Astrocyte of the cerebellum (primary cell): ENCODE measurements around the gene CTSA.
"Not testable (repeated sequence)": the region's sequence is repeated elsewhere in the genome, so short reads cannot be mapped to it uniquely, and the experiment has no call there.

Source experiments
- DNase-seq: peaks from one replicate; pipeline ENCODE4 v3.0.0-alpha.2; 2011; ENCODE audit warnings: low read depth
- H3K4me3 ChIP-seq: 2 replicates; pipeline ENCODE4 v1.5.1; 2011; ENCODE audit warnings: mild to moderate bottlenecking, low read depth, low read length, moderate library complexity
- in situ Hi-C: cut with HindIII; loops from 2 replicates; pipeline ENCODE4 v1.10.0; 2017; ENCODE audit warnings: low sequenced_read_pairs
- TF ChIP-seq, protein P1 (sequence below): IDR thresholded peaks from 2 replicates; pipeline ENCODE4 v1.5.1; 2012; ENCODE audit warnings: low read length, low read depth, moderate library complexity, mild to moderate bottlenecking; ENCODE audit errors: missing control alignments

The CTSA gene

DNA sequence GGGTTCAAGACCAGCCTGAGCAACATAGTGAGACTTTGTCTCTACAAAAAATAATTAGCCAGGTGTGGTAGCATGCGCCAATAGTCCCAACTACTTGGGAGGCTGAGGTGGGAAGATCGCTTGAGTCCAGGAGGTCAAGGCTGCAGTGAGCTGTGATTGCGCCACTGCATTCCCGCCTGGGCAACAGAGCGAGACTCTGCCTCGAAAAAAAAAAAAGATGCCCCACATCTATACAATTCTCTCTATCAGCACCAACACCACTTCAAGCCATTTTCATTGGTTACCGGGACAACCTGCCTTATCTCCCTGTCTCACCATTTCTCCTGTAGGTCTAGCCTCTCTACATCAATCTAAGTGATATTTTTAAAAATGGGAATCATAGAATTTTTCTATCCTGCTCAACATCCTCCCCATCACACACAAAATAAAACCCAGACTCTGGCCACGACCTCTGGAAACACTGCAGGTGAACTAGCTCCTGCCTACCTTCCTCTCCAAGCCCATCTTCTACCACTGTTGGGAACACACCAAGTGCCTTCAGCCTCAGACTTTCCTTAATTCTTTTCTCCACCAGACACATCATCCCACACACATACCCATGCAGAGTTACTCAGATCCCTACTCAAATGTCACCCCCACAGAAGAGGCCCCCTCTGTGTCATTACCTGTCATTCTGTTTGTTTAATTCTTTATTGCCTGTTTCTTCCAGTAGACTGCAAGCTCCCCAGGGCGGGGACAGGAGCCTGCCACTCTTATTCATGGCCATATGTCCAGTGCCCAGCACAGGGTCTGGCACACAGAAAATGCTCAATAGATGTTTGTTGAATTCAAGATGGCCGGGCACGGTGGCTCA is 30.4 kb downstream of the CTSA start:
- DNase-seq: no peak
- H3K4me3 ChIP-seq: no peak overlapping the region
- TF ChIP-seq, protein P1, sequence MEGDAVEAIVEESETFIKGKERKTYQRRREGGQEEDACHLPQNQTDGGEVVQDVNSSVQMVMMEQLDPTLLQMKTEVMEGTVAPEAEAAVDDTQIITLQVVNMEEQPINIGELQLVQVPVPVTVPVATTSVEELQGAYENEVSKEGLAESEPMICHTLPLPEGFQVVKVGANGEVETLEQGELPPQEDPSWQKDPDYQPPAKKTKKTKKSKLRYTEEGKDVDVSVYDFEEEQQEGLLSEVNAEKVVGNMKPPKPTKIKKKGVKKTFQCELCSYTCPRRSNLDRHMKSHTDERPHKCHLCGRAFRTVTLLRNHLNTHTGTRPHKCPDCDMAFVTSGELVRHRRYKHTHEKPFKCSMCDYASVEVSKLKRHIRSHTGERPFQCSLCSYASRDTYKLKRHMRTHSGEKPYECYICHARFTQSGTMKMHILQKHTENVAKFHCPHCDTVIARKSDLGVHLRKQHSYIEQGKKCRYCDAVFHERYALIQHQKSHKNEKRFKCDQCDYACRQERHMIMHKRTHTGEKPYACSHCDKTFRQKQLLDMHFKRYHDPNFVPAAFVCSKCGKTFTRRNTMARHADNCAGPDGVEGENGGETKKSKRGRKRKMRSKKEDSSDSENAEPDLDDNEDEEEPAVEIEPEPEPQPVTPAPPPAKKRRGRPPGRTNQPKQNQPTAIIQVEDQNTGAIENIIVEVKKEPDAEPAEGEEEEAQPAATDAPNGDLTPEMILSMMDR: no peak
- in situ Hi-C loops: no loop called here

DNA sequence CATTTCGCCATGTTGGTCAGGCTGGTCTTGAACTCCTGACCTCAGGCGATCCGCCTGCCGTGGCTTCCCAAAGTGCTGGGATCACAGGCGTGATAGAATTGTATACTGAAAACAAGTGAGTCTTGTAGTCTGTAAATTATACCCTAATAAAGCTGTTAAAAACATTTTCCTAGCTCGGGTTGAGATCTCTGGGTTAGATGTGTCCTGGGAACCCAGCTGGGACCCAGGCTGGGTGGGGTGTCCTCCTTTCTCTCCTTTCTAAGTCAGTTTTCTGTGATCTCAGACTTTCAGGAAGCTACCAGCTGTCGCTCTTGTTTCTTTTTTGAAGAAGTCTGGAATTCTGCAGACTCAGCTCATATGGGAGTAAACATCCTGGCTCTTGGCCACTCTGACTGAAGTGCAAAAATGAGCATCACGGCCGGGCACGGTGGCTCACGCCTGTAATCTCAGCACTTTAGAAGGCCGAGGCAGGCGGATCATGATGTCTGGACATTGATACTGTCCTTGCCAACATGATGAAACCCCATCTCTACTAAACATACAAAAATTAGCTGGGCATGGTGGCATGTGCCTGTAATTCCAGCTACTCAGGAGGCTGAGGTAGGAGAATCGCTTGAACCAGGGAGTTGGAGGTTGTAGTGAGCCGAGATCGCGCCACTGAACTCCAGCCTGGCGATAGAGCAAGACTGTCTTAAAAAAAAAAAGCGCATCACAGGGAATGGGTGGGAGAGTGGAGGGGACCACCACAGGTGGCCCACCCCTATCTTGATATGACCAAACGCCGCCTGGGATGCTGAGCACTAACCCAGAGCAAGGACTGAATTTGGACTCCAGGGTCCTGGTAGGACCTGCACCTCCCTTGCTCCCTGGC is 33.5 kb downstream of the CTSA start:
- DNase-seq: no peak
- in situ Hi-C loops: no loop called here
- no peak overlapping the region for H3K4me3 ChIP-seq
- TF ChIP-seq, protein P1: no peak

DNA sequence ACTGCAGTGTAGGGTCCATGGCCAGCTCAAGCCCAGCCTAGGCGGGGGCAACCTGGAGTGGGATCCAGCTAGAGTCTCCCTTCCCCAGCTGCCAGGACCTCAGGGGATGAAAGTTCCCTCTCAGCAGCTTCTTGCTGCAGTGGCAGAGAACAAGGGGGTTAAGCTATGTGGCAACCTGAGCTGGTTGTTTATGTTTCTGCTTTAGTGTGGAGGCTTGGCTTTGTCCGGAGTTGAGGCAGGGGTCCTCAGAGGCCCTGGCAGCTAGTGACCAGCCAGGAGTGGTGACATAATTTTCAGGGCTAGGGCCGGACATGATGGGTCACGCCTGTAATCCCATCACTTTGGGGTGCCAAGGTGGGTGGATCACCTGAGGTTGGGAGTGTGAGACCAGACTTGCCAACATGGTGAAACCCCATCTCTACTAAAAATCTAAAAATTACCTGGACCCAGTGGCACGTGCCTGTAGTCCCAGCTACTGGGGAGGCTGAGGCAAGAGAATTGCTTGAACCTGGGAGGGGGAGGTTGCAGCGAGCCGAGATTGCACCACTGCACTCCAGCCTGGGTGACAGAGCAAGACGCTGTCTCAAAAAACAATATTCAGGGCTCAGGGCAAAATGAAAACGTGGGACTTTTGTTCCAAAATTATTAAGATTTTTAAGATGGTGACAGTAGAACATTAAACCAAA is 34.8 kb downstream of the CTSA start:
- DNase-seq: no peak
- in situ Hi-C loops: no loop called here
- no peak overlapping the region for H3K4me3 ChIP-seq
- TF ChIP-seq, protein P1: no peak

DNA sequence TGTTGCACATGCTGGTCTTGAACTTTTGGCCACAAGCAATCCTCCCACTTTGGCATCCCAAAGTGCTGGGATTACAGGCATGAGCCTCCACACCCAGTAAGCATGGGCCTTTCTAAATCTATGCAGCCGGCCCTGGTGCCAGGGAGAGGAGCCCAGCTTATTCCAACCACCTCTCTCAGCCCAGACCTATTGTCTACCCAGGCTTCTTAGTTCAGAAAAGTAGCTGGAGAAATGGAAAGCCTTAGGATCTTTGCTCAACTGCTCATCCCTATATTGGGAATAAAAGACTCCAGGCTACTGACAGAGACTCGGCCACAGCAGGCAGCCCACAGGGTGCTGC is 35.6 kb downstream of the CTSA start:
- DNase-seq: no peak
- in situ Hi-C loops: no loop called here
- TF ChIP-seq, protein P1: no peak
- H3K4me3 ChIP-seq: no peak overlapping the region

DNA sequence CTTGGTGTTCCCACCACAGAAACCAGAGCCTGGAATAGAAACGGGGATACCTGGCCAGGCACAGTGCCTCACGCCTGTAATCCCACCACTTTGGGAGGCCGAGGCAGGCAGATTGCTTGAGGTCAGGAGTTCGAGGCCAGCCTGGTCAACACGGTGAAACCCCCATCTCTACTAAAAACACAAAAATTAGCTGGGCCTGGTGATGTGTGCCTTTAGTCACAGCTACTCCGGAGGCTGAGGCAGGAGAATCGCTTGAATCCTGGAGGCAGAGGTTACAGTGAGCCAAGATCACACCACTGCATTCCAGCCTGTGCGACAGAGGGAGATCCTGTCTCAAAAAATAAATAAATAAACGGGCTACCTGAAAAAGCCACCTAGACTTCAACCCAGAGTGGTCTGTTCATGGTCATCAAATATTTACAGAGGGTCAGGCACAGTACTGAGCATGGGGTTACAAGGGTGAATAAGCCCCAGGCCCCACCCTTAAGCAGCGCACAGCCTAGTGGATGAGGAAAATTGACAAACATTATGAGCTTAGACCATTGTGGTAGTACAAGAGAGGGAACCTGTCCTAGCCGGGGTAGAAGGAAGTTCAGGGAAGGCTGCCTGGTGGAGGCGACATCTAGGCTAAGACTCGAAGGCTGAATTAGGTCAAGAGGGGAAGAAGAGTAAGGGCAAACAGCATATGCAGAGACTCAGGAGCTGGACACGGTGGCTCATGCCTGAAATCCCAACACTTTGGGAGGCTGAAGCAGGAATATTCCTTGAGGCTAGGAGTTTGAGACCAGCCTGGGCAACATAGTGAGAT is 36.1 kb downstream of the CTSA start:
- TF ChIP-seq, protein P1: no peak
- no peak overlapping the region for H3K4me3 ChIP-seq
- DNase-seq: no peak
- in situ Hi-C loops: no loop called here

DNA sequence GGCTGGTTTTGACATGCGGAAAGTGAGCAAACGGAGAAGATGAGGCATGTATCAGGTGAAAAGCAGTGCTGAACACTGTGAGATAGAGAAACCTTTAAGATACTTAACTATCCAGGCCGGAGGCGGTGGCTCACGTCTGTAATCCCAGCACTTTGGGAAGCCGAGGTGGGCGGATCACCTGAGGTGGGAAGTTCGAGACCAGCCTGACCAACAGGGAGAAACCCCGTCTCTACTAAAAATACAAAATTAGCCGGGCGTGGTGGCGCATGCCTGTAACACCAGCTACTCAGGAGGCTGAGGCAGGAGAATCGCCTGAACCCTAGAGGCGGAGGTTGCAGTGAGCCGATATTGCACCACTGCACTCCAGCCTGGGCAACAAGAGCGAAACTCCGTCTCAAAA is 40.5 kb downstream of the CTSA start:
- DNase-seq, H3K4me3 ChIP-seq, in situ Hi-C loops: not testable (repeated sequence)
